Right lung (tissue), 5 donors: ENCODE measurements around the gene RDH16. TPM values are rescaled to one million over a fixed set of nuclear protein-coding genes. Genes with fewer than 3 reads are reported as not detected.
"Not testable (repeated sequence)": the region's sequence is repeated elsewhere in the genome, so short reads cannot be mapped to it uniquely, and the experiment has no call there.

Source experiments
- DNase-seq, 2 donors: peaks; one replicate each; pipeline ENCODE4 v3.0.0-alpha.2; 2013
- polyA plus RNA-seq, 5 donors: library from polyadenylated mRNA; unstranded; fragments of 120-200 nt; gene quantifications; one replicate each; pipeline versions ENCODE4 v1.2.1 to v1.2.3, GENCODE V29; 2013; ENCODE audit warnings: inconsistent platforms in 1 of 5, low replicate concordance in 1 of 5; ENCODE audit not compliant: insufficient read length in 5 of 5, insufficient read depth in 1 of 5

The RDH16 gene
- polyA plus RNA-seq, 5 donors, result 0.48 to 0.94 (median 0.74) TPM

GRCh38 chr12:56989861-56990610 lies 32.6 kb upstream of the RDH16 start:
- DNase-seq, result no peak

DNA sequence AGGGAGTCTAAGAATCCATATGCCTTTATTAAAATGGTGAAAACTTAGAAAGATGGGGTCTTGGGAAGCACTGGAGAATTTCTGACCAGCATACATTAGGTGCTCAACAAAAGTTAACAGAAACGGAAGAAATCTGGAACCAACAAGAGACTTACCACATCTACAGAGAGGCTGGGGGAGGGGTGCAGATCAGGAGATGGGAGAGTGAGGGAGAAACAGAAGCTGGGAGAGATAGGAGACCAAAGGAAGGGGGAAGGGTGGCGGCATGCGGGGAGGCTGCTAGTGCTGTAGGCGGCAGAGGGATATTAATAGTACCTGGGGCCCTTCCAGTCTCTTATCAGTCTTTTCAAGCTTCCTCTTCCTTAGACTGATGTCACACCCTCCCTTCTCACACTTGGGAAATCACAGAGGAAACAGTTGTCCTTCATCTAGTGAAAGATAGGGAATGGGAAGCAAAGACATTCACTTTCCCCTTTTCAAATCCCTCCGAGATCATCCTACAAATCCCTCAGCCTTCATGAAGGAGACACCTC lies 30.9 kb upstream of the RDH16 start:
- DNase-seq, result no peak

DNA sequence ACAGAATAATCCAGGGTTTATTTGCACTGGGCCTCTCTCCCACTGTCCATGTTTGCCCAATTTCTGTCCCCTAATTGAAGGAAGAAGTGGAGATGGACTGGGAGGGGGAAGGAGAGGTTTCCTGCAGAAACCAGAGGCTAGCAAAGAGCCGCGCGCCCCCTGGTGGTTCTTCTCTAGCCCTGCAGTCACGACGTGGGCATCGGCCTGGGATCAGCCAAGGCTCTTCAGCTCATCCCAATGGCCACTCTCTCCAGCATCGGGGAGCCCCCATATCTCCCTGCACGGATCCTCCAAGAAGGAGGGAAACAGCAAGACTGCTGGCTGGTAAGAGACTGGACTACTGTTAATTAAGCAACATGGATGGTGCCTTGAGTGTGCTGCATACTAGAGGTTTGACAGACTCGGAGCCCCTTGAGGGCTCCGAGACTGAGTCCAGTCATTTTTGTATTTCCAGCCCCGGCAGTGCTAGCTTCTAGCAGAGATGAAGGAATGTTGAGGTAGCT lies 30.2 kb upstream of the RDH16 start:
- peak in 1 of 2 donors; percentile 67 for DNase-seq

DNA sequence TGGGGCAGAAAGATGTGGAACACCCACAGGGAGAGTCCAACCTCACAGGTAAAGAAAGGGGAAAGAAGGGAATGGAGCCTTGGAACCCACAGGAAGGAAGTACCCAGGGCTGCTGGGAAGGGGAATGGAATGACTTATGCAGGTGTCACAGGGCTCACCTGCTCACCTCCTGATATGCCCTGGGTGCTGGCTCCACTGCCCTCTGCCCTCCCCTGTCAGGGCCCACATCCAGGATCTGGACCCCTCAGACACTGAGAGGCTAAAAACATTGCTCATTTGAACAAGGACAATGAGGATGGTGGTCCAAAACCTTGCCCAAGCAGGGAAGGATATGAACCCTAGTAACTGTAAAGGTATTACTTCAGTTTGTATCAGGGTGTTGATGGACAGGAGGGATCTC lies 29.6 kb upstream of the RDH16 start:
- DNase-seq, result no peak

GRCh38 chr12:56985714-56986113 lies 28.3 kb upstream of the RDH16 start:
- not testable (repeated sequence) for DNase-seq

GRCh38 chr12:56983386-56983785 lies 26.0 kb upstream of the RDH16 start:
- DNase-seq, result no peak

DNA sequence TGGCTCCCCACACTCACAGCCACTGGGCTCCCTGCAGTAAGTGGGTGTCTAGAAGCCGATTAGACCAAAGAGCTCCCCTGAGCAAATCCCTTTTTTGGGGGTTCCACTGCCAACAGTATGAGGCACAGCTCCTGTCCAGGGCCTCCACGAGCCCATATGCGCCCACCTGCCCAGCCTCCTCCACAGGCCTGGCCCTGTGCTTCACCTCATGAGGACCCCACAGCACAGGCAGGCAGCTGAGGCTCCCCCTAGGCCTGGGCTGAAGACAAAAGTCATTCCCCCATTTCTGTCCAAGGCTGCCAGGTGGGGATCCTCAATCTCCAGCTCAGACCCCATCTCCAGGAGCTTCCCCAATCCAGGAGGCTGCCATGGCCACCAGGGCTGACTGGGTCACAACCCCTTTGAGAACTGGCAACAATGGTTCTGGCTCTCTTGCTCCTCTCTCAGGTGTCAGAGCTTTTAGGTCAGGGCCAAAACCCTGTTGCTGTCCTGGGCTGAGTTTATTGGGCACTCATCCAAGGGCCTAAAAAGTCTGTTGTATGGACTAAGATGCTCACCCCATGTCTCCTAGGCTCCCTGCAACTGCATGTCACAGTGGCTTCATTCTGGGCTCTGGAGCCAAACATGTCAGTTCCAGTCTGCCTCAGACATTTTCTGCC lies 25.3 kb upstream of the RDH16 start:
- DNase-seq, result not testable (repeated sequence)

GRCh38 chr12:56980941-56981530 lies 23.6 kb upstream of the RDH16 start:
- no peak for DNase-seq

DNA sequence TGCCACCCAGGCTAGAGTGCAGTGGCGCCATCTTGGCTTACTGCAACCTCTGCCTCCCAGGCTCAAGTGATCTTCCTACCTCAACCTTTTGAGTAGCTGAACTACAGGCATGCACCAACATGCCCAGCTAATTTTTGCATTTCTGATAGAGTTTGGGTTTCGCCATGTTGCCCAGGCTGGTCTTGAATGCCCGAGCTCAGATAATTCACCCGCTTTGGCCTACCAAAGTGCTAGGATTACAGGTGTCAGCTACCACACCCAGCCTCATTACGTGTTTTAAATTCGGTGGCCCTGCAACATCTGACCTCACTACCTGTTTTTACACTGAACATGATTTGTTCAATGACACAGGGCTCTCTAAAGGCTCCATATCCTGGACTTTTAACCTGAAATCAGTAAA lies 22.9 kb upstream of the RDH16 start:
- no peak for DNase-seq

DNA sequence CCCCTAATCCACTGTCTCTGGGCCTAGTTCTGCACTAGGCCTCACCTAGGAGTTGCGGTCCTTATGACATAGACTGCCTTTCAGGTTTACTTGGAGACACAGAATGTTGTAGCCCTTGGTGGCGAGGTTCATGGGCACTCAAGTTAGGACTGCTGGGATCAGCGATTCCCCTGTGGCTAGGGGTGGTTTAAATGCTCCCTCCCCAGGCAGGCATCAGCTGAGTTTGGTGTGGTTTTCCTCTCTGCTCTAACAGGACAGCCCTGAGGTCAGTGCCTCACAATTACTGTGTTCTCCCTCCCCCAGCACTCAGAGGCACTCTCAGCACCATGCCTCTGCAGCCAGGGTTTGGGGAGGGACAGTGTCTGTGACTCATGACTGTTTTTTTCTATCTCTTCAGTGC lies 22.2 kb upstream of the RDH16 start:
- DNase-seq, result no peak

- no peak for DNase-seq
Measured at GRCh38 chr12:56978397-56979138, 21.2 kb upstream of the RDH16 start.

DNA sequence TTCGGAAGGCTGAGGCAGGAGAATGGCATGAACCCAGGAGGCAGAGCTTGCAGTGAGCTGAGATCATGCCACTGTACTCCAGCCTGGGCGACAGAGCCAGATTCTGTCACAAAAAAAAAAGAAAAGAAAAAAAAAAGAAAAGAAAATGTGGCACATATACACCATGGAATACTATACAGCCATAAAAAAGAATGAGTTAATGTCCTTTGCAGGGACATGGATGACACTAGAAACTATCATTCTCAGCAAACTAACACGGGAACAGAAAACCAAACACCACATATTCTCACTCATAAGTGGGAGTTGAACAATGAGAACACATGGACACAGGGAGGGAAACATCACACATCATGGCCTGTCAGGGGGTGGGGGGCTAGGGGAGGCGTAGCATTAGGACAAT lies 20.0 kb upstream of the RDH16 start:
- DNase-seq, result not testable (repeated sequence)

- DNase-seq, result not testable (repeated sequence)
Measured at GRCh38 chr12:56974224-56974623, 16.8 kb upstream of the RDH16 start.

GRCh38 chr12:56968910-56969309 lies 11.5 kb upstream of the RDH16 start:
- not testable (repeated sequence) for DNase-seq

DNA sequence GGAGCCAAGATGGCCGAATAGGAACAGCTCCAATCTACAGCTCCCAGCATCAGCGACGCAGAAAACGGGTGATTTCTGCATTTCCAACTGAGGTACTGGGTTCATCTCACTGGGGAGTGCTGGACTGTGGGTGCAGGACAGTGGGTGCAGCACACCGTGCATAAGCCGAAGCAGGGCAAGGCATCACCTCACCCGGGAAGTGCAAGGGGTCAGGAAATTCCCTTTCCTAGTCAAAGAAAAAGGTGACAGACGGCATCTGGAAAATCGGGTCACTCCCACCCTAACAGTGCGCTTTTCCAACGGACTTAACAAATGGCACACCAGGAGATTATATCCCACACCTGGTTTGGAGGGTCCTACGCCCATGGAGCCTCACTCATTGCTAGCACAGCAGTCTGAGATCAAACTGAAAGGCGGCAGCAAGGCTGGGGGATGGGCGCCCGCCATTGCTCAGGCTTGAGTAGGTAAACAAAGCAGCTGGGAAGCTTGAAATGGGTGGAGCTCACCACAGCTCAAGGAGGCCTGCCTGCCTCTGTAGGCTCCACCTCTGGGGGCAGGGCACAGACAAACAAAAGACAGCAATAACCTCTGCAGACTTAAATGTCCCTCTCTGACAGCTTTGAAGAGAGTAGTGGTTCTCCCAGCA lies 8.7 kb upstream of the RDH16 start:
- DNase-seq, result not testable (repeated sequence)

GRCh38 chr12:56965124-56965523 lies 7.7 kb upstream of the RDH16 start:
- not testable (repeated sequence) for DNase-seq

GRCh38 chr12:56963557-56963956 lies 6.1 kb upstream of the RDH16 start:
- not testable (repeated sequence) for DNase-seq

- not testable (repeated sequence) for DNase-seq
Measured at GRCh38 chr12:56962247-56962646, 4.8 kb upstream of the RDH16 start.

- DNase-seq, result no peak
Measured at GRCh38 chr12:56958422-56958821, 1.0 kb upstream of the RDH16 start.

- no peak for DNase-seq
Measured at GRCh38 chr12:56955631-56956256, 1.7 kb downstream of the RDH16 start.

DNA sequence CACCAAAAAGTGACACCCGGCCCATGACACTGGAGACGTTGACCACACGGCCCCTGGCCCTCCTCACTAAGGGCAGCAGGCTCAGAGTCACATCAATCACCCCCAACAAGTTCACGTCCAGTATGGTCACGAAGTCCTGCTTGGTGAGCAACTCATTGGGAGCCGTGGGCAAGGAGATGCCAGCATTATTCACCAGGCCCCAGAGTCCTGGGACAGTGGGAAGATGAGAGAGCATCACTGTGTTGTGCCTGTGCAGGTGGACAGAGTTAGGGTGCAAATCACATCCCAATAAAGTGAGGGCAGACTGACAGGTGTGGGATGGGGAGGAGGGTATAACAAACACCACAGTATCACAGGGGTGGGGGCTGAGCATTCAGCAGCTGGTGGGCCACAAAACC lies 2.5 kb downstream of the RDH16 start:
- no peak for DNase-seq
